Muscle layer of colon (tissue), 2 donors: Measurements from ENCODE around the gene FAM90A1.
"Not testable (repeated sequence)": the region's sequence is repeated elsewhere in the genome, so short reads cannot be mapped to it uniquely, and the experiment has no call there.

ENCODE experiments used
- H3K27ac ChIP-seq: one replicate; pipeline ENCODE4 v1.7.0; 2013; ENCODE audit warnings: low read depth, mild to moderate bottlenecking, low read length, moderate library complexity
- H3K27me3 ChIP-seq, 2 donors: one replicate each; pipeline ENCODE4 v1.7.0; 2013; ENCODE audit warnings: low read length in 2 of 2, mild to moderate bottlenecking in 2 of 2; ENCODE audit not compliant: insufficient read depth in 2 of 2, control insufficient read depth in 1 of 2
- H3K36me3 ChIP-seq: one replicate; pipeline ENCODE4 v1.7.0; 2013; ENCODE audit warnings: mild to moderate bottlenecking, low read length; ENCODE audit not compliant: insufficient read depth
- H3K4me1 ChIP-seq: one replicate; pipeline ENCODE4 v1.7.0; 2013; ENCODE audit warnings: mild to moderate bottlenecking, low read length; ENCODE audit not compliant: insufficient read depth
- H3K4me3 ChIP-seq, 2 donors: one replicate each; pipeline ENCODE4 v1.7.0; 2013; ENCODE audit warnings: low read length in 2 of 2, low read depth in 1 of 2, mild to moderate bottlenecking in 1 of 2, moderate library complexity in 1 of 2
- H3K9ac ChIP-seq: one replicate; pipeline ENCODE4 v1.7.0; 2013; ENCODE audit warnings: low read length
- H3K9me3 ChIP-seq: one replicate; pipeline ENCODE4 v1.7.0; 2013; ENCODE audit warnings: mild to moderate bottlenecking, low read length
- donor health status: abdominal sarcoma.
- donor health status: Adenocarcinoma of cecum.

Gene FAM90A1

GRCh38 chr12:8188088-8188487 is 39.3 kb downstream of the FAM90A1 start:
- not testable (repeated sequence) for H3K27ac ChIP-seq, H3K27me3 ChIP-seq, H3K4me1 ChIP-seq, H3K36me3 ChIP-seq, H3K9ac ChIP-seq, H3K9me3 ChIP-seq, H3K4me3 ChIP-seq

GRCh38 chr12:8184206-8184605 is 43.2 kb downstream of the FAM90A1 start:
- not testable (repeated sequence) for H3K36me3 ChIP-seq, H3K9ac ChIP-seq, H3K4me1 ChIP-seq, H3K27me3 ChIP-seq, H3K9me3 ChIP-seq, H3K4me3 ChIP-seq, H3K27ac ChIP-seq

GRCh38 chr12:8183346-8183745 is 44.1 kb downstream of the FAM90A1 start:
- not testable (repeated sequence) for H3K9me3 ChIP-seq, H3K36me3 ChIP-seq, H3K27me3 ChIP-seq, H3K9ac ChIP-seq, H3K4me1 ChIP-seq, H3K4me3 ChIP-seq, H3K27ac ChIP-seq

- not testable (repeated sequence) for H3K4me1 ChIP-seq, H3K36me3 ChIP-seq, H3K9me3 ChIP-seq, H3K27ac ChIP-seq, H3K27me3 ChIP-seq, H3K9ac ChIP-seq, H3K4me3 ChIP-seq
Observed at GRCh38 chr12:8182923-8183322, 44.5 kb downstream of the FAM90A1 start.

GRCh38 chr12:8181271-8181670 is 46.1 kb downstream of the FAM90A1 start:
- not testable (repeated sequence) for H3K36me3 ChIP-seq, H3K27ac ChIP-seq, H3K27me3 ChIP-seq, H3K4me1 ChIP-seq, H3K9ac ChIP-seq, H3K9me3 ChIP-seq
- peak overlapping the region in 1 of 2 donors; percentile 45 for H3K4me3 ChIP-seq

GRCh38 chr12:8179989-8180585 is 47.3 kb downstream of the FAM90A1 start:
- H3K9ac ChIP-seq, H3K27me3 ChIP-seq, H3K36me3 ChIP-seq, H3K4me1 ChIP-seq, H3K9me3 ChIP-seq: not testable (repeated sequence)
- H3K4me3 ChIP-seq = peak overlapping the region; percentile 45 to 57
- peak overlapping the region; percentile 44 for H3K27ac ChIP-seq

- not testable (repeated sequence) for H3K27ac ChIP-seq, H3K36me3 ChIP-seq, H3K4me1 ChIP-seq, H3K9ac ChIP-seq, H3K9me3 ChIP-seq, H3K4me3 ChIP-seq, H3K27me3 ChIP-seq
Observed at GRCh38 chr12:8172911-8173310, 54.5 kb downstream of the FAM90A1 start.
